GM19043 (cell line): ENCODE measurements around the gene PRUNE2.
"Not testable (repeated sequence)": the region's sequence is repeated elsewhere in the genome, so short reads cannot be mapped to it uniquely, and the experiment has no call there.

Source experiments
- ATAC-seq: cut with Tn5 transposase; IDR thresholded peaks from one replicate; pipeline ENCODE4 v1.9.1; 2021; ENCODE audit warnings: low read depth; ENCODE audit not compliant: unreplicated experiment

PRUNE2 gene

DNA sequence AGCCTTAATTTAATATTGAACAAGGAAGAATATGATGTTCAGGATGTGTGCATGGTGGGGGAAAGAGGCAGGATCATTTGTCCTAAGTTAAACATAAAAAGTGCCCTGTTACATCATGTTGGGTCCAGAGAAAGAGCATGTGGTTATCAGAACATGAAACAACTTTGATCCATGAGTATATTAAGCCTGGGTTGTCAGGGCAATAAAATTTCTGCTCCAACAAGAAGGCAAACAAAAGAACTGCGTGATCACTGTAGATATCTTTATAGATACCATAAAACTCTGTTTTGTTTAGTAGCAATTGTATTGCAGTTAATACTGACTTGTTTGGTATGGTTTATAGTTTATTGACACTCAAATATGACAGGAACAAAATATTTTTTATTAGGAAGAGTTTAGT is 106.4 kb downstream of the PRUNE2 start:
- no peak for ATAC-seq

DNA sequence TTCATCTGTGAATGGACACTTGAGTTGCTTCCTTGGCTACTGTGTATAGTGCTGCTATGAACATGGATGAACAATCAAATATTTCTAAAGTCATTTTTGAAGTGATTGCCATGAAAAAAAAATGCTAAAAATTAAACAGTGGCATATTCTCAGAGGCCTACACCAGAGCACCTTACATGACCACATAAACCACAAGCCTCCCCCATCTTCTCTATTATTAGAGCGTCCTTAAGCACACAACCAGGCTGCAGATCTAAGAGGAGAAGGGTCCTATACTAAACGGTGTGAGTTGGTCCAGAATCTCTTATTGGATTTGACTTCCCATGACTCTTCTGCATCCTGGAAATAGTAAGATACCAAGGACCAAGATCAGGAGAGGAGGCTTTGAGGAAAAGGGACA is 107.4 kb downstream of the PRUNE2 start:
- no peak for ATAC-seq

DNA sequence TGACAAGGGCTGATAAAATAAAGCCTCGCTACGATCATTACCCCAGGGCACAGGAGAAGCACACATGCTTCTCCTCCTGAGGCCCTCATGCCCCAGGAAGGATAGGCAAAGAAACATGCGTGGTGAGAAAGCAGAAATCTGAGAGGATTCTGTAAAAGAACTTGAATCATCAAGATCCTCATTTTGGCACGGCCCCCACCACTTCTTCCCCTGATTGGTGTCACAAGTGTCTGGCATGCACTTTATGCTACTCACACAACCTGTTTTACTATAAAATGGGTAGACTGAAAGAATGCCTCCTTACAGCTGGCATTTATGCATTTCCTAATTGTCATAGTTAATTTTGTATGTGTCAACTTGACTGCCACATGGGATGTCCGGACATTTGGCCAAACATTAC is 109.6 kb downstream of the PRUNE2 start:
- ATAC-seq, result no peak

DNA sequence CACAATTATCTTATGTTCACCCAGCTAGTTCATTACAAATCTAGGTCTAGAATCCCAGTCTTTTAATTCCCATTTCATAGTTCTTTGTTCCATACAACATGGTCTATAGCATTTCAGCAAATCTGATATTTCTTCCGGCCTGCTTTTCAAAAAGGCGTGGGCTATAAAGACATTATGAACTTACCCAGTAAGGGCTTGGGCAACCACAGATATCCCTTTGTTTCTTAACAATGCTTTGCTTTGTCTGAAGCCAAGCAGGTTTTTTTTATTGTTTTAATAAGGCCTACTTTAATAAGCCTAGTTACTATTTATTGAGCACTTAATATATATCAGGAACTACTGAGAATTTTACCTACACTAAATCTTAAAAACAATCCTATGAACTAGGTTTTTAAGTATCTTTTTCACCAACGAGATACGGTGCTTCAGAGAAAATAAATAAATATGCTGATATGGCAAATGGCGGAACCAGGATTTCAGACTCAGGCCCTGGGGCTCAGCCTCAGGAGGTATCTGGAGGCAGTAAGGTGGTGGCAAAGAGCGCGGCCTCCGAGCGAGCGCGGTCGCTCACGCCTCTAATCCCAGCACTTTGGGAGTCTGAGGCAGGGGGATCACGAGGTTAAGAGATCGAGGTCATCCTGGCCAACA is 112.0 kb downstream of the PRUNE2 start:
- no peak for ATAC-seq

DNA sequence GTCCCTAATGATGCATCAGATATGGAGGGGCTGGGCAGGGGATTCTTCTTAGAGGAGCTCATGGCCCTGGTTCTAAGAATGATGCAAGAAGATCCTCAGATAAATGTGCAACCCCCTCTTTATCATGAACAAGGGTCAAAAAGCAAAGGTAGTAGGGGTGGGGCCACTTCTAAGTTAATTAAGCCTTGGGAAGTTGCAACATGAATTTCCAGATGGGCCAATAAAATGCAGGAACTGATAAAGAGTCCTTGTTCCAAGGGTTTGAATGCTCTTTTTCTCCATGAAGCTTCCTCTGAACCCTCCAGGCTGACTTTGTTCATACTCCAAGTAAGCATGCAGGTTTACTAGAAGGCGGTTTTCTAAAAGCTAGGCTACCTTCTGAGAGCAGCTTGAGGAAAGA is 116.1 kb downstream of the PRUNE2 start:
- ATAC-seq, result no peak

DNA sequence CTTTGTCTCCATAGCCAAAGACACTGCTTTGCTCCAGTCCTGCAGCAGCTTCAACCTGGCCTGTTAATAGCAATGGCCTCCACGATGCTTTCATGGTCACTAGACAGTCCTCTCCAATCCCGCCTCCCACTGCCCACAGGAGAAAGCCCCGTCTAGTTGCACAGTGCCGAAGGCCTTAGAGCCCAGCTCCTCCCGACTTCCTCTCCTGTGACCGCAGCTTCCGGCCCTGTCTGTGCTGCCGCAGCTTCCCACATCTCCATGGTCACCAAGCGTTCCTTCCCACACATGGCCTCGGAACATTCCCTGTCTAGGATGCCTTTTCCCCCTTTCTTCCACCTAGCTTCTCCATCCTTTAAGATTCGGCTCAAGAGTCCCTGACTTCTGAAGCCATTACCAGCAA is 118.2 kb downstream of the PRUNE2 start:
- ATAC-seq, result no peak

DNA sequence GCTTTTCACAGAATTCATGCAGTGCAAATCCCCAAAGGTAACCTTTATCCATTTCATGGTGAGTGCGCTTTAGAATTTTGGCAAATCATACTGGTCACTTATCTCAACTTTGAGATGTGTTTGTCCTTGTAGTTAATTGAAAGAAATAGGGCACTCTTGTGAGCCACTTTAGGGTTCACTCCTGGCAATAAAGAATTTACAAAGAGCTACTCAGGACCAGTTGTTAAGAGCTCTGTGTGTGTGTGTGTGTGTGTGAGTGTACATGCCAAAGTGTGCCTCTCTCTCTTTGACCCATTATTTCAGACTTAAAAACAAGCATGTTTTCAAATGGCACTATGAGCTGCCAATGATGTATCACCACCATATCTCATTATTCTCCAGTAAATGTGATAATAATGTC is 120.4 kb downstream of the PRUNE2 start:
- no peak for ATAC-seq

DNA sequence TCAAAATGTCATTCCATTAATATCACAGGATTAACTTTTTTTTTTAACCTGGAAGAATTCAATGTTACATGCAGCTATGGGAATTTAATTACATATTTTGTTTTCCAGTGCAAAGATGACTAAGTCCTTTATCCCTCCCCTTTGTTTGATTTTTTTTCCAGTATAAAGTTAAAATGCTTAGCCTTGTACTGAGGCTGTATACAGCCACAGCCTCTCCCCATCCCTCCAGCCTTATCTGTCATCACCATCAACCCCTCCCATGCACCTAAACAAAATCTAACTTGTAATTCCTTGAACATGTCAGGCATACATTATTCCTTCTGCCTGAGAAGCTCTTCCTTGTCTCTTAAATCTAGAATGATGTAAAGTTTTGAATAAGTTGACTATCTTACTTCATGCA is 121.0 kb downstream of the PRUNE2 start:
- ATAC-seq, result no peak

DNA sequence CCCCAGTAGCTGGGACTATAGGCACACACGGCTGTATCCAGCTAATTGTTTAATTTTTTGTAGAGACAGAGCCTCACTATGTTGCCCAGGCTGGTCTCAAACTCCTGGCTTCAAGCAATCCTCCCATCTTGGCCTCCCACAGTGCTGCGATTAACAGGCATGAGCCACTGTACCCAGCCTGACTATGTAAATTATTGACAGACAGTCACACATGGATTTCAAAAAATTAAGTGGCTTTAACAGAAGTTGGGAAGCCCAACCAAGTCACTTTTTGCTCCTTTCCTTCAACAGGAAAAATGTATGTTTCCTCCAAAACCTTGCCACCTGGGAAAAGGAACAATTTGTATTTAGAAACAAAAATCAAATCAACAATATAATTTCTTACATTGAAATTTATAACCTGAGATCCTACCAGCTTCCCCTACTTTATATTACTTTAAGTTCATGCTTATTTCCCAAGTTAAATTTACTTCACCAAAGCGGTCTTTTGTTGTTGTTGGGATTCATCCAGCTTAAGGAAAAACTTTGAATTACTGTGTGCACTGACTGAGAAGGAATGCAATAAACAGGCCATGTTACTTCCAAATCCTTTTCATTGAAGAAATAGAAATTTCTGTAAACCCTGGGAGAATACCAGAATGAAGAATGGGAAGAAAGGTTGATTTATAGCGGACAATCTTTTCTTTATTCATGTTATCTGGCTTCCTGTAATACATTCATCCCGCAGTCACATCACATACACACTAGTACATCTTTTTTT is 133.0 kb downstream of the PRUNE2 start:
- no peak for ATAC-seq

DNA sequence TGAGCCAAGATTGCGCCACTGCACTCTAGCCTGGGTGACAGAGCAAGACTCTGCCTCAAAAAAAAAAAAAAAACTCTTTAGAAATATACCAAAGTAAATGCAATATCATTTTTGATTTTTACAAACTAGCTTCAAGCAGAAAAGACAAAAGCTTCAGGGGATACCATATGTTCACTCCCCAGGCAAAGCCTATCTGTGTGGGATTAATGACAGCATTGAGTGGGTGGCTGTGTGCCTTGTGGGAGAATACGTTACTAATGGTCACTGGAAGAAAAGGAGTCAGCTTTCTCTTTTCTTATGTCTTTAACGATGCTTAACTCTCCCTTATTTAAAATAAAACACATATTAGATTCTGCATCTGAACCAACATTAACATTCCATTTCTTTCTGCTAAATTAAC is 139.8 kb downstream of the PRUNE2 start:
- ATAC-seq, result no peak

DNA sequence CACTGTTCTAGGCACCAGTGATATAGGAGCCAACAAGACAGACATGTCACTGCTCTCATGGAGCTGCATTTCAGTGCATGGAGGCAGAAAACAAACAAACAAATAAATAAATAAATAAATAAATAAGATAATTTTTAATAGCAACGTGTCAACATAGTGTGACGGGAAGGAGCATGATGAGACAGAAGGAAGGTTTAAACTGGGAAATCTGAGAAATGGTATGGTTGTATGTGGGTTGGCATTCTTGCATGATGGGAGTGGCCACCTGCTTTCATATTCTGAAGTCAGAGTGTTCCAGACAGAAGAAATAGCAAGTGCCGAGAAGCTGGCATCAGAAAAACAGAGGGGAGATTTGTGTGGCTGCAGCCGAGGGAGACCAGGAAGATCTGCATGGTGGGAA is 141.8 kb downstream of the PRUNE2 start, which contains the start of gene PCA3:
Gene PCA3, plus strand, starts transcription at position 301 of the 400 bp plus-strand sequence.
- no peak for ATAC-seq

DNA sequence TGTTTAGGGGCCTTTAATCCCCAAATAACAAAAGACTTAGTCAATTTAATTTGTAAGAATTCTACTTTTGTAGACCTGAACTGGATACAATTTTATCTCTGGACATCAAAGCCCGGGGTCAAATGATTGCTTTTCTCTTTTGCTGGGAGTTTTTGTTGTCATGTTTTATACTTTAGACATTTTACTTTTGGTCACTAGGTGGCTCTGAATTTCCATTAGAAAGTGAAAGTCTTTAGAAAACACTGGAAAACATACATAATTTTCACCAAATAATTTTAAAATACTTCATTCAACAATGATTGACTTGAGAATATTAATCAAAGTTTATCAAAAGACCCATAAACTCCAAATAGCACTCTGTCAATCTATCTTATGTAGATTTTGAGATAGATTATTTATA is 144.5 kb downstream of the PRUNE2 start:
- no peak for ATAC-seq

DNA sequence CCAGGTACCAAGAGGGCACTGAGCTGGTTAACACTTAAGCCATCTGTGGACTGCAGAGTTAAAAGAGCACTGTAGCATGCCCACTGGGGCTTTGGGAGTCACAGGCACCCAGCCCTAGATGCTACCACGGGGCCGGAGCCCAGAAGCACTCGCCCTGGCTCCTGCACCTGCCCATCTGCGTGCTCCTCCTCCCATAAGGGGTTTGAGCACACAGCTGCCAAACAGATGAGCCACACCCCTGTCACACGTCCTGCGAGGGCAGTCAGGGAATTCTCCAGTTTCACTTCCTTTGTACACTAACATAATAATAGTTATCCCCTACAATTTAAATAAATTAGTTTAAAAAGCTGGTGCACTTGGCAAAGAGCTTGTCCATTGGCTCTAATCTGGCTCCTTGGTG is 146.2 kb downstream of the PRUNE2 start:
- ATAC-seq, result no peak

DNA sequence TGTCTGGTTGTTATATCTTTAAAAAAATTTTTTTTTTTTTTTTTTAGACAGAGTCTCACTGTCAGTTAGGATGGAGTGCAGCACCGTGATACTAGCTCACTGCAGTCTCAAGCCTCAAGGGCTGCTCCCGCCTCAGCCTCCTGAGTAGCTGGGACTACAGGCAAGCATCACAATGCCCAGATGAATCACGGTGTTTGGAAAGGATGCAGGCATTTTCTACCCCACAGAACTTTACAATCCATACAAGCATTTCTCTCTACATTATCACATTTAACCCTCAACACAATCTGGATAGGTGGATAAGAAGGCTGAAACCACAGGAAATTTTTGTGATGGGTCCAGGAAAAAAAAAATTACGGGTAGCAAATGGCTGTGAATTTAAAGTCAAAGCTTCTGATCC is 147.4 kb downstream of the PRUNE2 start:
- no peak for ATAC-seq

DNA sequence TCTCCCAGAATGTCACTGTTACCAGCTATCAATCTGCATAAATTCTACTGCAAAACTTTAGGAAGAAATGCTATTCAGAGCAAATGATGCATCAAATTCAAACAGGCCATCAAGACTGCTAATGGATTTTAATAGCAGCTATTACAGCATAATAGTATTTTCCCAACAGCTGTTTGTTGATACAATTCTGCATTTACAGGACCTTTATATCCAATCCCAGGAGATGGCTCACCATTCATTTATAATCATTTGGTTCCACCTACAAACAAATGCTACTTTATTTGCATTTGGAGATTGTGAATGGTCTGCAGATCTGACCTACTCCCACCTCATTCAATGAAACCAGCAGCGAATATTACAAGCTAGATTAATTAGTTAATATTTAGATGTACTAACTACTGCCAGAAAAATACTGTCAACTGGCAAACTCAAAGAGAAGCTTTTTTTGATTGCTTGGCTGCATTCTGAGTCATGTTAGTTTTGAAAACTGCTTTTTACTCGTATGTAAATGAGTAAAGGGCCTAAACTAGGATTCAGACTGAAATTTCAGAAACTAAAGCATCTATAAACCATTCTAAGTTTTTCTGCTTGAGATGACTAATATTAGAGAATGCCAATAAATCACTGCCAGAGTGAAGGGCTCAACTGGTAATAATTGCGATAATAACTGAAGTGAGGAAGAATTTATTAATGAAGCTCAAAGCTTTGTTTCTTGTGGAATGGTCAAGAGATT is 148.8 kb downstream of the PRUNE2 start:
- no peak for ATAC-seq

DNA sequence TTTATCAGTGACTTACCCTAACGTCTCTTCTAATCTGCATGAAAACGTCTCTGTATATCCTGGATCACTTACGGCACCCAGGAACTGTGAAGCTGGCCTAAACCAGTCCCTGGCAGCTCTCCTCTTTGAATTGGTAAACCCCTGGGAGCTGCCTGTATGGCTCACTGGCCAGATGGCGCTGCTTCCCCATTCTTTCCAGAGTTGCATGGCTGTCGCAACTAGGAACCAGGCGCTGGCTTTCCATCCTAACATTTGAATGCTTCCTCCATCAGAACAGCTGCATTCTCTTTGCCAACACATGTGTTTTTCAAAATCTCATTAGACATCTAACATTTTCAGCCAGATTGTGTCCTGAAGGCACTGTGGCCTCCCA is 149.7 kb downstream of the PRUNE2 start:
- ATAC-seq, result peak; percentile 13

DNA sequence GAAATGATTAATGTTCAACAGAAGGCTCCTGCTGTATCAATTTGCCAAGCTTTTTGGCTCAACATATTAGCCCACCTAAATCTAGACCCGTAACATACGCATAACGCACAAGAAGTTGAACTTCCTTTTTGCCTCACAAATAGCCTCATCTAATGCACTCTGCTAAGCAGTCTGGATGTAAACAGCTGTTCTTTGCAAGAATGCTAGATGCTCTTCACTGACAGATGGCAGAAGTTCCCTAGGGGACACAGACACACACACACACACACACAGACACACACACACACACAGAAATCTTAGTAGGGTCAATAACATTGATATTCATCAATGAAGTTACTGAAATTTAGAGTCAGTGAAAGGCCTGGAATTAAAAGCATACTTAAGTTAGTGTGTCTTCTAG is 154.9 kb downstream of the PRUNE2 start:
- ATAC-seq, result no peak

DNA sequence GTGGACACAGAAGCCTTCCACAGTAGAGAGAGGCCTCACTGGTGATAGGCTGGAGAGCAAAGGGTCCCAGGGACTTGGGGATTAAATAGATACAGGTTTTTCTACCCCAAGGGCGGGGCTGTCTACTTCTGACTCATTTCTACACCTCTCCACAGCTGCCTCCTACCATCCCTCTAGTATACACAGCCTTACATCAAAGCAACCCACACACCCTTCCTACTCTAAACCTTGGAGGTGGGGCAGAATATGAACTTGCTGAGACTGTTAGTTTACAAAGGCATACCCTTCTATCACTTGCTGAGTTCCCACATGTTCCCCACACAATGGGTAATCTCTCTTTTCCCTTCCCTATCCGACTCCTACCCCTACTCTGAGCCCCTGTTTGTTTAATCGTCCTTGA is 161.6 kb downstream of the PRUNE2 start:
- ATAC-seq, result no peak

DNA sequence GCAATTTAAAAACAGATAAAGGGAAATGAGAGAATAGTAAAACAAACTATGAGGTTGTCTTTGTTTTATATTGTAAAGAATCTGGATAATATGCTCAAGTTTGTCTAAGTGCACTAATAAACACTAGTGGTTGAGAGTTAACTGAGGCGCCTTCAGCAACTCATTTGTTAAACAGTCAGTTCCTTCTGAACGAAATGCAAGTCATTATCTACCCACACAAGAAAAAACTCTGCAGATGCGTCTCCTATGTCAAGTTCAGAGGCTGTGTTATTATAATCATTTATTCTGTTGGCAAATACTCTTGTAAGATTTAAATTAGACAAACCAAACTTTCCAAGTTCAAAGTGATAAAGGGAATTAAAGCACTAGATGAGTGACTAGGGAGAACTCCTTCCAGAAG is 162.0 kb downstream of the PRUNE2 start:
- no peak for ATAC-seq

DNA sequence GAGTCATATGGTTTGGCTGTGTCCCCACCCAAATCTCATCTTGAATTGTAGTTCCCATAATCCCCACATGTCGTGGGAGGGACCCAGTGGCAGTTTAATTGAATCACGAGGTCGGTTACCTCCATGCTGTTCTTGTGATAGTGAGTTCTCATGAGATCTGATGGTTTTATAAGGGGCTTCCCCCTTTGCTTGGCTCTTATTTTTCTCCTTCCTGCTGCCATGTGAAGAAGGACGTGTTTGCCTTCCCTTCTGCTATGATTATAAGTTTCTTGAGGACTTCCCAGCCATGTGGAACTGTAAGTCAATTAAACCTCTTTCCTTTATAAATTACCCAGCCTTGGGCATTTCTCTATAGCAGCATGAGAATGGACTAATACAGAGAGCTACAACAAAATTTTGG is 163.0 kb downstream of the PRUNE2 start:
- not testable (repeated sequence) for ATAC-seq

DNA sequence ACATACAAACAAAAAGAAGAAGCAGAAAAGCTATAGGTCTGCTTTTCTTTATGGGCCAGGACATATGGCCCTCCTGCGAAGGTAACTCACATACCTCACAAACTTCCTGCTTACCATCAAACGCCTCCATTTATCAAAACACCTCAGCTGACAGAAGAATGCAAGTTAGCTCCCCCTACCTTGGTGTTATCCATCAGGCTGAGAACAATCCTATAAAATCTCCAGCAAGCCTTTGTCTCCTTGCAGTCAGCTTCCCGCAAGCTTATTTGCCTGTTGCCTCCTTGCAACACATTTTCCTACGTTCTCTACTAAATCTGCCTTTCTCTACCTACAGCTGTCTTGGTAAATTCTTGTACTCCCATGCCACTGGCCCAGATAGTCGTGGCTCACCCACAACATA is 164.4 kb downstream of the PRUNE2 start:
- no peak for ATAC-seq

DNA sequence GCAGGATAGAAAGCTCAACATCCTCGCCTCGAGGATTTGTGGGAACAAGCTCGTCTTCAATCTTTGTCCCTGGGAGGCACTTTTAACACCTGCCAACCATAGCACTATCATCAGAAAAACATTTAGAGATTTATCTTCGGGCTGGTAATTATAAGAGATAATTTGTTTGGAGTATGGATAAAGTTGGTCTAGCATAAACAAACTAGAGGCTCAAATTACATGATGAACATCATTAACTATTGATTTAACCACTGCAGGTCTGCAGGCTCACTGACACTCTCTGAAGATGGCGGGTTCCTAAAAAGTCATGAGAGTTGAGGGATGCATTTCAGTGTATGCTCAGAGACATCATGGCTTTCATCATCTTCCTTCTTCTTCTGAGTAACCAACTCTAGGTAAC is 167.5 kb downstream of the PRUNE2 start:
- no peak for ATAC-seq
